HG03432 (cell line): ENCODE data around the gene PC.

Experiments
- ATAC-seq: cut with Tn5 transposase; IDR thresholded peaks from one replicate; pipeline ENCODE4 v1.9.1; 2021; ENCODE audit warnings: mild to moderate bottlenecking, moderate library complexity; ENCODE audit not compliant: unreplicated experiment

The PC gene

GRCh38 chr11:66956689-66957290, 1.4 kb downstream of the PC start:
- ATAC-seq, result no peak

GRCh38 chr11:66953081-66953833, 4.9 kb downstream of the PC start:
- no peak for ATAC-seq

- ATAC-seq, result no peak
These were observed 6.3 kb downstream of the PC start for GRCh38 chr11:66951927-66952337.

- no peak for ATAC-seq
These were observed 7.0 kb downstream of the PC start for GRCh38 chr11:66951135-66951534.

- no peak for ATAC-seq
These were observed 8.1 kb downstream of the PC start for GRCh38 chr11:66950112-66950535.

GRCh38 chr11:66938582-66939135, 19.5 kb downstream of the PC start:
- no peak for ATAC-seq

GRCh38 chr11:66937193-66937733, 20.9 kb downstream of the PC start:
- no peak for ATAC-seq

GRCh38 chr11:66936311-66936711, 21.9 kb downstream of the PC start:
- no peak for ATAC-seq

- ATAC-seq, result no peak
These were observed 23.0 kb downstream of the PC start for GRCh38 chr11:66934950-66935779.

- ATAC-seq, result no peak
These were observed 24.7 kb downstream of the PC start for GRCh38 chr11:66933531-66933930.

- no peak for ATAC-seq
These were observed 25.6 kb downstream of the PC start for GRCh38 chr11:66932543-66932942.

GRCh38 chr11:66929753-66930152, 28.4 kb downstream of the PC start:
- no peak for ATAC-seq

GRCh38 chr11:66924272-66924671, 33.9 kb downstream of the PC start:
- ATAC-seq, result no peak

- ATAC-seq, result no peak
These were observed 35.6 kb downstream of the PC start for GRCh38 chr11:66922551-66922950.

GRCh38 chr11:66920978-66921784, 37.0 kb downstream of the PC start:
- ATAC-seq, result no peak

- no peak for ATAC-seq
These were observed 38.3 kb downstream of the PC start for GRCh38 chr11:66919923-66920322.

GRCh38 chr11:66918741-66919140, 39.4 kb downstream of the PC start:
- no peak for ATAC-seq

GRCh38 chr11:66915866-66916265, 42.3 kb downstream of the PC start:
- no peak for ATAC-seq

GRCh38 chr11:66915046-66915832, 42.9 kb downstream of the PC start:
- no peak for ATAC-seq

GRCh38 chr11:66914505-66914904, 43.7 kb downstream of the PC start:
- ATAC-seq, result no peak
